Stimulated activated CD4-positive, alpha-beta T cell treated with anti-CD3 and anti-CD28 coated beads, TNF-alpha, amount 100 ng/mL, for 4 hours (primary cell): ENCODE measurements around the gene ZBTB34.

ENCODE experiments used
- DNase-seq, 3 experiments: peaks; one replicate each; pipeline ENCODE4 v3.0.0-alpha.2; 2020; ENCODE audit warnings: low read depth in 3 of 3

ZBTB34 gene

DNA sequence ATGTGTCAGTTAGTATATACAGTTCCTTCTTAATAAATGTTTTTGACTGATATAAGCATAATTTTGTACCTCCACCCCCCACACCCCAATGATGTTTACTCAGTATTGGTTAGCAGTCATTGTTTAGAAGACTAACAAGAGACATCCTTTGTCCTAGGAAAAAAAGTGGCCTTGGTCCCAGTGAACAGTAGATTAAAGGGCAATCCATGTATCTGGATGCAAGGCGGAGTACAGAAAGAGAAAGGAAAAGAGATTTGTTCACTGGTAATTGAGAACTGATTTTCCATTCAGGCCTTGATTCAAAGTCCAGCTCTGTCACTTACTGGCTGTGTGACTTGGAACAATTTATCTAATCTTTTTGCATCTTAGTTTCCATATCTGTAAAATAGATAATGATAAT, 58.8 kb downstream of the ZBTB34 start:
- no peak for DNase-seq

DNA sequence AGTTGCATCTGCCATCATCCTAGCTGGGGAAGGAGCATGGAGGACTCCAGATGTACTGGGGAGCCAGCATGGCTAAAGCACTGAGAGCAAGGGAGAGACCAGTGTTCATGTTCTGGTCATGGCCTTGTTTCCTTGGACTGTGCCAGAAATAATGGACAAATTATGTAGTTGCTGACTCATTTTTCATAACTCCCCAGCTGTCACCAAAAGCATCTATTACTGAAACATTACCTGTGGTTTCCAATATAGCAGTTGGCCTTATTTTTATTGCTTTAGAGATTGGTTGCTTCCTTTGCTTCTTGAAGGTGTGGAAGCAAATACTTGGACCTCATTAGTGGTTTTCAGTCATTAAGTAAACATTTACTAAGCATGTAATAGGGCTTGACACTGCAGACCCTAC, 65.4 kb downstream of the ZBTB34 start:
- no peak for DNase-seq

DNA sequence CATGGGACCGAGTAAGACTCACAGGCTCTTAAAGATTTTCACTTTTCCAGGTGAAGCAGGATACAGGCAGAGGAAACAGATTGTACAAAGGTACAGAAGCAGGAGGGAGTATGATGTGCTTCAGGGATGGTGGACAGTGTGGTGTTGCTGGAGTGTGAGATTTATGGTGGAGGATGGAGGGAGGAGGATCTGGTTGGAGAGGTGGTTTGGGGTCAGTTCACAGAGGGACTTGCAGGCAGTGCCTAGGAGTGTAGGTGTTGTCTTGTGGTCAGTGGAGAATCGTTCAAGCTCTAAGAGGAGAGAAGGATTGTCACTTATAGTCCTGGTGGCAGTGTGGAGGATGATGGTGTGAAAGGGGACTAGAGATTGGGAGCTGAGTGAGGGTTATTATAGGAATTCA, 65.9 kb downstream of the ZBTB34 start:
- DNase-seq: no peak

DNA sequence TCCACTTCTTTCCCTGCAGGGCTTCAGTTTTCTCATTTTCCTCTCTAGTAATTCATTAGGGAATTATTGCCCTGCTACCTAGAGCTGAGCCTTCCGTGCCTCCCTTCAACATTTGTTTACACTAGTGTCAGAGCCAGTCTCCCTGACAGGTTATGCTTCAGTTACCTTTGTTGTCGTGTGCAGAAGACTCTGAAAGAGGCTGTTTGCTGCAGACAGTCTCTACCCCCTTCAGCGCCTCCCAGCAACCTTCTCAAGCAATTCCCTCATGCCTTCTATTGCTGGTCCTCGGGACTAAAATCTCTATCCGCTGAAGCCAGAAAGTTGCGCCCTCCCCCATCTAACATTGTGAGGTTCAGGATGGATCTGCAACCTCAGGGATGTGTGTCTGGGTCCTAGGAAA, 67.0 kb downstream of the ZBTB34 start:
- no peak for DNase-seq

DNA sequence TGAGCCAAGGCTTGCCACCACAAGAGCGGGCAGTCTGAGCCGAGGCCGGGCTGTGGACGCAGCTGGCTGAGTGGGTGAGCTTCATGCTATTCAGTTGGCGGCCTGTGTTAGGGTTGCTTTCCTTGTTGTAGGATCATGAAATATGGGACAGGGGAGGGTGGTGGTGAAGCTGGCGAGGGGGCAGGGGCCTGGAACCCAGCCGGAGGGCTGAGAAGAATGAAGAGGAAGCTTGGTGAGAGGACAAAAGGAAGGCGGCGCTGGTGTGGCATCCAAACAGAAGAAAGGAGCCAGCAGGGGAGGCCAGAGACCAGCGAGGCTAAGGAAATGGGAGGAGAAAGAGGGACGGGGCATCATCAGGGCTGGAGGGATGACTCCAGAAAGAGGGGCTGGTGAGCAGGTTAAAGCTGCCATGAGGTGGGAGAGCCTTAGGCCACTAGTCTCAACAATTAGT, 72.5 kb downstream of the ZBTB34 start:
- no peak for DNase-seq

DNA sequence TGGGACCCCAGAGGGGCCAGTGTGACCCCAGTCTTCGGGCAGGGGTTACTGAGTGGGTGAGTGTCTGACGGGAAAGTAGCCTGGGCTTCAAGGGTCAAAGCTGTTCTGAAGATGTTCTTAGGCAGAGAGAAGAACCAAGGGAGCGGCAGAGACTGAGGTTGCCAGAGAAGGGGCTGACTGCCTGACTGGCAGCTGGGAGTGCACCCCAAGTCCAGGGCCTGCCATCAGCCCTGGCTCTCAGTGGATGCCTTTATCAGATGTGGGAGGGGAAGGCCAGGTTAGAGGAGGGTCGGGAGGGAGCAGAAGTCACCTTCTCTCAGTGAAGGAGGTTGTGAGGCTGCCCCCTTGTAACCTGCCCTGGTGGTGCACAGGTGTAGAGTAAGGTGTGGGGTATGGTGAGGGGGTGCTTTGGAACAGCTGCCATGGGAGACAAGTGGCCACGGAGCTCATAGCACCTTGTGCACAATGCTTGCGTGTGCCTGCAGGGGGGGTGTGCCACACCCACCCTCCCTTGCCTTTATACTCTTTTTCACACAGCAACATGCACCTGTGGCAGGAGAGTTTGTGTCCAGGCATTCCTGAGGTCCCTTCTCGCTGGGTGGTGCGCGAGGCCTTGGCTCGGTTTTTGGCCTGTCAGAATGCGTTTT, 73.0 kb downstream of the ZBTB34 start:
- no peak for DNase-seq

DNA sequence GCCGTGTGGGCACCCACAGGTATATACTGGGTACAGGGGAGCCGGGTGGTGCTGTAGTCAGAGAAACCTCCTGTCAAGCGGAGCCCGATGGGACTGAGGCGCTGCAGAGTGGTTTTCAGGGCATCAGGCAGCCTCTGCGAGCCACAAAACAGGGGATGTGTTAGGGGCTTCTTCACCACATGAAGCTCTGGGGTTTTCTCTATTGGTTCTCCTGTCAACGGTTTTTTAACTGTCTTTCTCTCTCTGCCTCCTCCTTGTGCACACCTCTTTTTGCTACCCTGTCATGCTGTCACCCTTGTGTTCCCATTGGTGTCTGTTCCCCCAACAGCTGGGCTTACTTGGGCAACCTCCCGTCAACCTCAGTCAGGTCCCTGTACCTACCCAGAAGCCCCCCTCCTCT, 74.0 kb downstream of the ZBTB34 start:
- no peak for DNase-seq
